ENCODE measurements around the gene CASP1. TPM values are rescaled to one million over a fixed set of nuclear protein-coding genes. Genes with fewer than 3 reads are reported as not detected.

The CASP1 gene
- total RNA-seq, 1 experiment from 2014 or later: not detected

- Histone ChIP-seq H3K9ac (ENCODE audit: extremely low read depth, insufficient read length, low read length) (no peak overlapping the region), H3K23me2 (ENCODE audit: insufficient read length, low read depth, low read length, poor library complexity, severe bottlenecking) (no peaks in the 10 kb centered on the region), H3K4me2 (ENCODE audit: insufficient read depth, insufficient read length, low read length) (no peak overlapping the region), H2BK12ac (ENCODE audit: insufficient read length, low read depth, low read length) (no peak overlapping the region), H3K18ac (ENCODE audit: insufficient read length, low read depth, low read length) (no peak overlapping the region), H3T11ph (ENCODE audit: low read length) (no peak overlapping the region), H2BK15ac (ENCODE audit: low read depth, low read length) (no peak overlapping the region), H3K27me3 (ENCODE audit: insufficient read depth, low read length) (no peaks in the 10 kb centered on the region), H4K91ac (ENCODE audit: insufficient read length, low read depth, low read length) (no peak overlapping the region), H3K27ac (ENCODE audit: insufficient read length, low read depth, low read length) (no peak overlapping the region), H2BK20ac (ENCODE audit: low read depth, low read length, poor library complexity, severe bottlenecking) (no peak overlapping the region), H4K8ac (replicated peaks; ENCODE audit: insufficient read length, low read depth, low read length) (no peak overlapping the region), H3K79me1 (ENCODE audit: insufficient read depth, low read depth, low read length, poor library complexity, severe bottlenecking) (no peaks in the 10 kb centered on the region), H2BK5ac (ENCODE audit: insufficient read length, low read length) (no peak overlapping the region), H3K23ac (ENCODE audit: insufficient read length, low read depth, low read length) (no peak overlapping the region), H3K4me1 (ENCODE audit: insufficient read depth, low read length) (no peaks in the 10 kb centered on the region), H4K20me1 (ENCODE audit: control insufficient read depth, insufficient read depth, insufficient read length) (no peaks in the 10 kb centered on the region), H2AFZ (ENCODE audit: low read length) (no peak overlapping the region), H3K4ac (ENCODE audit: low read depth, low read length) (no peak overlapping the region), H3K56ac (ENCODE audit: insufficient read length, low read depth, low read length) (no peak overlapping the region), H4K5ac (ENCODE audit: insufficient read length, low read depth, low read length) (no peak overlapping the region), H3K14ac (ENCODE audit: insufficient read depth, low read length) (no peak overlapping the region), H2AK5ac (ENCODE audit: insufficient read length, low read length) (no peak overlapping the region), H2BK120ac (ENCODE audit: low read depth, low read length, poor library complexity, severe bottlenecking) (no peak overlapping the region), H3K9me3 (ENCODE audit: control insufficient read depth, low read depth, low read length) (no peaks in the 10 kb centered on the region), H3K79me2 (ENCODE audit: insufficient read depth, low read length) (no peaks in the 10 kb centered on the region)
- Mint-ChIP-seq H3K9me3 (no peaks in the 10 kb centered on the region; a peak in 2 of 5 replicates), H3K27ac (no peak overlapping the region; a peak in 1 of 7 replicates), H3K36me3 (ENCODE audit: insufficient read depth in 1 of 3, low read depth in 3 of 3) (peaks cover 0 to 2% (median 0%) of the 10 kb centered on the region in 3 experiments; a peak in 3 of 7 replicates), H3K27me3 (ENCODE audit: low read depth) (no peaks in the 10 kb centered on the region), H3K4me1 (no peaks in the 10 kb centered on the region), H3K4me3 (no peak overlapping the region)
- no peak for DNase-seq
- no peak for TF ChIP-seq CTCF (conservative IDR thresholded peaks at IDR 0.05)
- no CpG with 5 or more reads among the region's 1 CpG for WGBS (ENCODE audit: extremely low coverage, insufficient read length, low lambda C conversion rate)
Observed at GRCh38 chr11:104999721-105000120, 35.2 kb downstream of the CASP1 start.

Data from H9 (cell line).